H1 (cell line): Measurements from ENCODE around the gene CCNK. TPM values are rescaled to one million over a fixed set of nuclear protein-coding genes. Genes with fewer than 3 reads are reported as not detected.

Source experiments
- CBX5 ChIP-seq: fragments of 300-800, 300-1000 bp; sonication (generic); IDR thresholded peaks from 2 replicates; pipeline ENCODE4 v1.7.1; 2016; ENCODE audit warnings: antibody characterized with exemption, low read length, low read depth
- CHD1 ChIP-seq: IDR thresholded peaks from 2 replicates; pipeline ENCODE4 v1.6.1; 2012; ENCODE audit warnings: low read depth, low read length, improper control_type of control experiment
- EZH2 ChIP-seq: fragments of 200-600 bp; sonication (generic); IDR thresholded peaks from 2 replicates; pipeline ENCODE4 v1.7.1; 2012; ENCODE audit warnings: low read depth, mild to moderate bottlenecking, moderate library complexity, low read length, inconsistent platforms; ENCODE audit not compliant: severe bottlenecking
- GABPA ChIP-seq: IDR thresholded peaks from 2 replicates; pipeline ENCODE4 v1.6.1; 2011; ENCODE audit warnings: mild to moderate bottlenecking, low read length, moderate library complexity, borderline replicate concordance; ENCODE audit not compliant: insufficient read depth
- NANOG ChIP-seq: IDR thresholded peaks from 2 replicates; pipeline ENCODE4 v1.6.1; 2011; ENCODE audit warnings: low read length, low read depth, mild to moderate bottlenecking, inconsistent platforms; ENCODE audit not compliant: insufficient read depth, poor library complexity, severe bottlenecking
- NRF1 ChIP-seq: IDR thresholded peaks from 2 replicates; pipeline ENCODE4 v1.6.1; 2011; ENCODE audit warnings: mild to moderate bottlenecking, low read depth, low read length, improper control_type of control experiment
- POLR2AphosphoS5 ChIP-seq: IDR thresholded peaks from 2 replicates; pipeline ENCODE4 v1.6.1; 2011; ENCODE audit warnings: low read depth, low read length
- SP1 ChIP-seq: IDR thresholded peaks from 2 replicates; pipeline ENCODE4 v1.6.1; 2011; ENCODE audit warnings: low read depth, low read length
- TCF12 ChIP-seq: IDR thresholded peaks from 2 replicates; pipeline ENCODE4 v1.6.1; 2011; ENCODE audit warnings: low read depth, mild to moderate bottlenecking, low read length
- YY1 ChIP-seq: IDR thresholded peaks from 2 replicates; pipeline ENCODE4 v1.6.1; 2011; ENCODE audit warnings: low read depth, mild to moderate bottlenecking, low read length
- polyA plus RNA-seq, 7 experiments: library from polyadenylated mRNA; depleted of rRNA in 3 of 7; stranded (reverse) in 5 of 7; unstranded in 2 of 7; fragments of >200 nt in 5 of 7; fragments of 200-250 nt in 2 of 7; gene quantifications; 1 replicate in 5 of 7; 2 replicates in 1 of 7; 4 replicates in 1 of 7; pipeline versions ENCODE4 v1.2.1 to v1.2.3, GENCODE V29; 2011 to 2013; ENCODE audit warnings: missing spikeins in 2 of 7, mixed read lengths in 2 of 7
- total RNA-seq: library from RNA; stranded (reverse); fragmentation: NEBNext Ultra II Directional; extraction: Animal tissue kit (Norgen Biotek cat#: 25700); gene quantifications from 2 replicates; pipeline ENCODE4 v1.2.1, GENCODE V29; 2021
- TF ChIP-seq, protein P1 (sequence below): fragments of 300-600 bp; sonication (generic); IDR thresholded peaks from 2 replicates; pipeline ENCODE4 v1.7.1; 2012; ENCODE audit warnings: low read length, moderate library complexity, mild to moderate bottlenecking, inconsistent platforms; ENCODE audit not compliant: insufficient replicate concordance
- TF ChIP-seq, protein P2 (sequence below): IDR thresholded peaks from 2 replicates; pipeline ENCODE4 v1.6.1; 2012; ENCODE audit warnings: inconsistent platforms

Gene CCNK
- total and polyA plus RNA-seq, 2 of the 8 experiments (the other 6 are each of a cell fraction or from before 2014, with no cell fraction given), result 10.7 to 82.7 TPM

- TF ChIP-seq, protein P1, sequence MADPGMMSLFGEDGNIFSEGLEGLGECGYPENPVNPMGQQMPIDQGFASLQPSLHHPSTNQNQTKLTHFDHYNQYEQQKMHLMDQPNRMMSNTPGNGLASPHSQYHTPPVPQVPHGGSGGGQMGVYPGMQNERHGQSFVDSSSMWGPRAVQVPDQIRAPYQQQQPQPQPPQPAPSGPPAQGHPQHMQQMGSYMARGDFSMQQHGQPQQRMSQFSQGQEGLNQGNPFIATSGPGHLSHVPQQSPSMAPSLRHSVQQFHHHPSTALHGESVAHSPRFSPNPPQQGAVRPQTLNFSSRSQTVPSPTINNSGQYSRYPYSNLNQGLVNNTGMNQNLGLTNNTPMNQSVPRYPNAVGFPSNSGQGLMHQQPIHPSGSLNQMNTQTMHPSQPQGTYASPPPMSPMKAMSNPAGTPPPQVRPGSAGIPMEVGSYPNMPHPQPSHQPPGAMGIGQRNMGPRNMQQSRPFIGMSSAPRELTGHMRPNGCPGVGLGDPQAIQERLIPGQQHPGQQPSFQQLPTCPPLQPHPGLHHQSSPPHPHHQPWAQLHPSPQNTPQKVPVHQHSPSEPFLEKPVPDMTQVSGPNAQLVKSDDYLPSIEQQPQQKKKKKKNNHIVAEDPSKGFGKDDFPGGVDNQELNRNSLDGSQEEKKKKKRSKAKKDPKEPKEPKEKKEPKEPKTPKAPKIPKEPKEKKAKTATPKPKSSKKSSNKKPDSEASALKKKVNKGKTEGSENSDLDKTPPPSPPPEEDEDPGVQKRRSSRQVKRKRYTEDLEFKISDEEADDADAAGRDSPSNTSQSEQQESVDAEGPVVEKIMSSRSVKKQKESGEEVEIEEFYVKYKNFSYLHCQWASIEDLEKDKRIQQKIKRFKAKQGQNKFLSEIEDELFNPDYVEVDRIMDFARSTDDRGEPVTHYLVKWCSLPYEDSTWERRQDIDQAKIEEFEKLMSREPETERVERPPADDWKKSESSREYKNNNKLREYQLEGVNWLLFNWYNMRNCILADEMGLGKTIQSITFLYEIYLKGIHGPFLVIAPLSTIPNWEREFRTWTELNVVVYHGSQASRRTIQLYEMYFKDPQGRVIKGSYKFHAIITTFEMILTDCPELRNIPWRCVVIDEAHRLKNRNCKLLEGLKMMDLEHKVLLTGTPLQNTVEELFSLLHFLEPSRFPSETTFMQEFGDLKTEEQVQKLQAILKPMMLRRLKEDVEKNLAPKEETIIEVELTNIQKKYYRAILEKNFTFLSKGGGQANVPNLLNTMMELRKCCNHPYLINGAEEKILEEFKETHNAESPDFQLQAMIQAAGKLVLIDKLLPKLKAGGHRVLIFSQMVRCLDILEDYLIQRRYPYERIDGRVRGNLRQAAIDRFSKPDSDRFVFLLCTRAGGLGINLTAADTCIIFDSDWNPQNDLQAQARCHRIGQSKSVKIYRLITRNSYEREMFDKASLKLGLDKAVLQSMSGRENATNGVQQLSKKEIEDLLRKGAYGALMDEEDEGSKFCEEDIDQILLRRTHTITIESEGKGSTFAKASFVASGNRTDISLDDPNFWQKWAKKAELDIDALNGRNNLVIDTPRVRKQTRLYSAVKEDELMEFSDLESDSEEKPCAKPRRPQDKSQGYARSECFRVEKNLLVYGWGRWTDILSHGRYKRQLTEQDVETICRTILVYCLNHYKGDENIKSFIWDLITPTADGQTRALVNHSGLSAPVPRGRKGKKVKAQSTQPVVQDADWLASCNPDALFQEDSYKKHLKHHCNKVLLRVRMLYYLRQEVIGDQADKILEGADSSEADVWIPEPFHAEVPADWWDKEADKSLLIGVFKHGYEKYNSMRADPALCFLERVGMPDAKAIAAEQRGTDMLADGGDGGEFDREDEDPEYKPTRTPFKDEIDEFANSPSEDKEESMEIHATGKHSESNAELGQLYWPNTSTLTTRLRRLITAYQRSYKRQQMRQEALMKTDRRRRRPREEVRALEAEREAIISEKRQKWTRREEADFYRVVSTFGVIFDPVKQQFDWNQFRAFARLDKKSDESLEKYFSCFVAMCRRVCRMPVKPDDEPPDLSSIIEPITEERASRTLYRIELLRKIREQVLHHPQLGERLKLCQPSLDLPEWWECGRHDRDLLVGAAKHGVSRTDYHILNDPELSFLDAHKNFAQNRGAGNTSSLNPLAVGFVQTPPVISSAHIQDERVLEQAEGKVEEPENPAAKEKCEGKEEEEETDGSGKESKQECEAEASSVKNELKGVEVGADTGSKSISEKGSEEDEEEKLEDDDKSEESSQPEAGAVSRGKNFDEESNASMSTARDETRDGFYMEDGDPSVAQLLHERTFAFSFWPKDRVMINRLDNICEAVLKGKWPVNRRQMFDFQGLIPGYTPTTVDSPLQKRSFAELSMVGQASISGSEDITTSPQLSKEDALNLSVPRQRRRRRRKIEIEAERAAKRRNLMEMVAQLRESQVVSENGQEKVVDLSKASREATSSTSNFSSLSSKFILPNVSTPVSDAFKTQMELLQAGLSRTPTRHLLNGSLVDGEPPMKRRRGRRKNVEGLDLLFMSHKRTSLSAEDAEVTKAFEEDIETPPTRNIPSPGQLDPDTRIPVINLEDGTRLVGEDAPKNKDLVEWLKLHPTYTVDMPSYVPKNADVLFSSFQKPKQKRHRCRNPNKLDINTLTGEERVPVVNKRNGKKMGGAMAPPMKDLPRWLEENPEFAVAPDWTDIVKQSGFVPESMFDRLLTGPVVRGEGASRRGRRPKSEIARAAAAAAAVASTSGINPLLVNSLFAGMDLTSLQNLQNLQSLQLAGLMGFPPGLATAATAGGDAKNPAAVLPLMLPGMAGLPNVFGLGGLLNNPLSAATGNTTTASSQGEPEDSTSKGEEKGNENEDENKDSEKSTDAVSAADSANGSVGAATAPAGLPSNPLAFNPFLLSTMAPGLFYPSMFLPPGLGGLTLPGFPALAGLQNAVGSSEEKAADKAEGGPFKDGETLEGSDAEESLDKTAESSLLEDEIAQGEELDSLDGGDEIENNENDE, result no peak
- no peak for TF ChIP-seq TCF12
- no peak for TF ChIP-seq CBX5
- no peak for TF ChIP-seq NANOG
- no peak for TF ChIP-seq NRF1
- TF ChIP-seq SP1, result no peak
- TF ChIP-seq YY1, result no peak
- no peak for TF ChIP-seq POLR2AphosphoS5
- no peak for TF ChIP-seq EZH2
- TF ChIP-seq, protein P2, sequence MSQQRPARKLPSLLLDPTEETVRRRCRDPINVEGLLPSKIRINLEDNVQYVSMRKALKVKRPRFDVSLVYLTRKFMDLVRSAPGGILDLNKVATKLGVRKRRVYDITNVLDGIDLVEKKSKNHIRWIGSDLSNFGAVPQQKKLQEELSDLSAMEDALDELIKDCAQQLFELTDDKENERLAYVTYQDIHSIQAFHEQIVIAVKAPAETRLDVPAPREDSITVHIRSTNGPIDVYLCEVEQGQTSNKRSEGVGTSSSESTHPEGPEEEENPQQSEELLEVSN, result no peak
- TF ChIP-seq GABPA, result no peak
- TF ChIP-seq CHD1, result no peak
Observed at GRCh38 chr14:99463974-99464373, 17.2 kb upstream of the CCNK start (continued).
